Activated T-cell treated with anti-CD3 and anti-CD28 coated beads, Interleukin-2, amount 50 U/mL, for 48 hours (primary cell): ENCODE results near the gene UNKL.

ENCODE experiments used
- DNase-seq, 2 experiments: peaks; one replicate each; pipeline ENCODE4 v3.0.0-alpha.2; 2020

Gene UNKL

DNA sequence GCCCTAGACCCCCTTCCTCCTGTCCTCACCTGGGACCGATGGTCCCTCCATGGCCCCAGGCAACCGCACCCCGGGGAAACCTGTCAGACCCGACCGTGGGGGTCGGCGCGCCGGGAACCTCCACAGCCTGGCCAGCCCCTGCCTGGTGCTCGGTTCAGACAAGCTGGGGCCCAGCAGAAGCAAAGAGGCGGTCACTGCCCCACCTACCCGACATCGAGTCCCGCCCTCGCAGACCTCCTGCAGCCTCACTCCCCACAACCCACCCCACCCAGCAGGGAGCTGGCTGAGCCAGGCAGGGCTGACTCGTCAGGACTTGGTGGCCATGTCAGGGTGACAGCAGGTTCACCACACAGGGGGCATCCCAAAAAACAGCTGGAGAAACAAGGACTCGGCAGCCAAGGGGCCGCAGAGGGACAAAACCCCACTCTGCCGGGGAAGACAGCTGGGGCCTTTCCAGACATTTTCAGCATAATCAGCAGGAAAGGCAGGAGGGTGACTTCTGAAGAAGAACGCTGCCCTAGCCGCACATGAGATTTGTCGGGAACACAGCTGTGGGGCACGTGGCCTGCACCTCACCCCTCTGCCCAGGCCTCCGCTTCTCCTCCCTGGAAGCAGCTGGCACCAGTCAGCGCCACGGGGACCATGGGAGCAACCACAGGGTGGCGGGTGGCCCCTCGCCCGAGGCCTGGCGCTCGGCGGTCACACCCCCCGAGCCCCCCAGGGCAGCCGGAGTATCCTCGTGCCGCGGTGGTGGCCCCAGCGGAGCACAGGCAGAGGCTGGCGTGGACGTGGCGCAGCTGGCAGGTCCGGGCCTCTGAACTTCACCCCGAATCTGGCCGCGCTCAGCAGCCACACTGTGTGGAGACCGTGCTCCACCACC is 39.8 kb downstream of the UNKL start:
- DNase-seq = no peak

DNA sequence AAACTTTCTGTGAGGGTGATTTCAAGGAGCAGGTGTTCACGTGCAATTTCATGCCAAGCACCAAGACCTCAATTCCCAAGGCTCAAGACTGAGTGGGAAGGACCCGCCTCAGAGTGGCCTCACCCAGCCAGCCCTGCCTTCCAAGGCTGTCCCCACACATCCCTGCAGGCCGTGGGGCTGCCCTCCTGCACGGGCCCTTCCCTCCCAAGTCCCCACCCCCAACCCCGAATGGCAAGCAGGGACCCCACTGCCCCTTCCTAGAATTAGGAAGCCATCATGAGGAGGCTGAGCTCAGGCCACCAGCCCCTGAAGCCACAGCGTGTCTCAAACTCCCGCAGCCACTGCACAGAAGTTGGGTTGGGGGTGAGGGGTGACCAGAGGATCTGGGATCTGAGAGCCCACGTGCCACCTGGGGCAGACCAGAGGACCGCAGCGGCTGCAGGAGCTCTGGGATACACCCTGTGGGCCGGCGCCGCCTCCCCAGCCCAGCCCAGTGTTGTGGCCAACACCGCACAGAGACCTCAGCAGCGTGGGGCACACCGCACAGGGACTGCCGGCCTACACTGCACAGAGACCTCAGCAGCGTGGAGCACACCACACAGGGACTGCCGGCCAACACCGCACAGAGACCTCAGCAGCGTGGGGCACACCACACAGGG is 42.1 kb downstream of the UNKL start:
- DNase-seq = no peak

DNA sequence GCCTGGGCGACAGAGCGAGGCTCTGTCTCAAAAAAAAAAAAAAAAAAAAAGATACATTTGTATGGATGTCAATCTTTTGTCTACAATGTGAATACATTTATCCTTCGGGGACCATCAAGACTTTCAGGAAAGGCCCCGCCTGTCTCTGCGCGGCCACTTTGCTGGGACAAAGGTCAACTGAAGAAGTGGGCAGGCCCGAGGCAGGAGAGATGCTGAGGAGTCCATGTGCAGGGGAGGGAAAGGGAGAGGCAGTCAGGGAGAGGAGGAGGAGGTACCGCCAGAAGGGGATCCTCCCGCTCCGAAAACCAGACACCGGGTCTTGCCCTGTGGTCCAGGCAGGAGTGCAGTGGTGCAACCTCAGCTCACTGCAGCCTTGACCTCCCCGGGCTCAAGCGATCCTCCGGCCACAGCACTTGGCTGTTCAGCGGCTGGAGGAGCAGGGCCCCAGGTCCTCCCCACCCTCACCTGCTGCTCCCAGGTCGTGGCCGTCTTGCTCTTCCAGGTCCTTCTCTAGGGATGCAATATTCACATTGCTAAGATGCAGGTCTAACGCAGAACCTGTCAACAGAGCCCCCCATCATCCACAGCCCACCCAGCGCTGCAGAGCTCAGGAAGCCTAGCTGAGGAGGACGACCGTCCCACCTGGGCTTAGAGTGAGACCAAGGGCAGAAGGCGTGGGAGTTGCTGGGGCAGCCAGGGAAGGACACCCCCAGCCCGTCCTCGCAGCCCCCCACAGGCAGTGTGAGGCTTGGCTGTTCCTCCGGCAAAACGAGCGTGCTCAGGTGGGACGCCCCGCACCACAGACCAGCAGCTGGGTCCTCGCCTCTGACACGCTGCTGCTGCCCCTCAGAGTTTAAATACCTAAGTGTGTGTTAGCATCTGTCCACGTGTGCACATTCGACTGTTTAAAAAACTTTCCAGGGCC is 43.2 kb downstream of the UNKL start:
- DNase-seq = no peak

DNA sequence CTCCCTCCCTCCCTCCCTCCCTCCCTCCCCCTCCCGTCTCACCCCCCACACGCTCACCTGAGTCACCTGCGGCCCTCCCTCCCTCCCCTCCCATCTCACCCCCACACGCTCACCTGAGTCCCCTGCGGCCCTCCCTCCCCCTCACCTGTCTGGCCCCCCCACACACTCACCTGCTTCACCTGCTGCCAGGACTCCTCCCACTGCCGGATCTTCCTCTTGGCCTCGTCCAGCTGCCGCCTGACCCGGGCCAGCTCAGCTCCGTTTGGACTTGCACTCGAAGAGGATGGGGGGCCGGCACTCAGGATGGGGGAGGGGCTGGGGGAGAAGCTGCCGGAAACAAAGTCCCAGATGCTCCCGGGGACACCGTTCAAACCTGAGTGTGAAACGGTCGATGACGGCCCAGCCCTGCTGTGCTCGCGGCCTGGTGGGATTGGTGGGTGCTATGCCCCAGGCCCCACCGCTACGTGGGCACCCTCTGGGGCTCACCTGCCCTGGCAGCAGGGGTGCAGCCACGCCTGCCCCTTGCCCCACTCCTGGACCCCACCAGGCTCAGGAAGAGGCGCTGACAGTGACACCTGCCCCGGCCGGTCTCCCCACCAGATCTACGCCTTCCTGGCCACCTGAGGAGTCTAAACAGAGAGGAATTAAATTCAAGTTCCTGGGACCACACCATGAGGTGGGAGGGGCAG is 46.9 kb downstream of the UNKL start:
- DNase-seq = no peak

DNA sequence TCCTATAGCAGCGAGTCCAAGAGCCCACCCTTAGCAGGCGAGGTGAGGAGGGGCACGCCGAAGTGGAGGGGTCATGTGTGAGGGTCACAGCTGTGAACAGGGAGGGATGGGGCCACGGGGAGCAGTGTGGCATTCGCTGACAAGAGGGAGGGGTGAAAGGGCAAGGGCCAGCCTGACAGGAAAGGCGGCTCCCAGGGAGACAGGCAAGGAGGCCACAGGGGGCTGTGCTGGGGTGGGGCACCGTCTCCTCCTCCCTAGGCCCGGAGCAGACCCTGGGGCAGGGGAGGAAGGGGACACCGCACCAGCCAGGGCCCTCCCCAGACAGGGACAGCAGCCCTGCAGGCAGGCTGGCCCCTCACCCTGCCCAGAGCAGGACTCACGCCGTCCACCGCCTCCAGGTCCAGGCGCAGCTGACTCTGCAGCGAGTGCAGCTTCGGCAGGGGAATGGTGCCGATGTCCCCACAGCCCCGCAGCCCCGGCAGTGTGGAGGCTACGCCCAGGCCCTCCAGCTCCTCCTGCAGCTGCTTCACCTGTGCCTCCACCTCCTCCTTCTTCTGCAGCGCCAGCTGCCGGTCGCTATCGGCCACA is 47.7 kb downstream of the UNKL start:
- no peak for DNase-seq

DNA sequence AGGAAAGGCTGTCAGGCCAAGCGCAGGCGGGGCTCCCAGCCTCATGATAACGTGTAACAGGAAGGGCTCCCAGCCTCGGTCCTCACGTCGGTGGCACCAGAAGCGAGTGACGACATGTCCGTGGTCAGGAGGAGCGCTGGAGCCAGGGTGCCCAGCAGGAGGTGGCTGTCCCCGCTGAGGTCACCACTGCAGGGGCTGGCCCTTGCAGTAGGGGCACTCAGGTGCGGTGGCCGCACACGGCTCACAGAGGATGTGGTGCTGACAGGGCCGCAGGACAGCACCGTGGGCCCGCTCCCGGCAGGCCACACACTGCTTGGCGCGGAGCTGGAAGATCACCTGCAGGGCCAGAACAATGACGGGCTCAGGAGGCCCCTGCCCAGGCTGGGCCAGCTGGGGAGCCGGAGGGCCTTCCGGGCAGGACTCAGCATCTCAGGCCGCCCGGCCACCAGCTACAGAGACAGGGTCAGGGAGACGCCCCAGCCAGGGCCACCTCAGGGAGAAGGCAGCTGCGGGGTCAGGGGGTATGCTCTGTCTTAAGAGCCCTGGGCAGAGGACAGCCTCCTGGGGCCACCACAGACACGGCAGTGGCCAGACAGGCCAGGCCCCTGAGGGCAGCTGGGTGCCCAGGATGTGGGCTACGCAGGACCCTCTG is 48.3 kb downstream of the UNKL start:
- DNase-seq = no peak

DNA sequence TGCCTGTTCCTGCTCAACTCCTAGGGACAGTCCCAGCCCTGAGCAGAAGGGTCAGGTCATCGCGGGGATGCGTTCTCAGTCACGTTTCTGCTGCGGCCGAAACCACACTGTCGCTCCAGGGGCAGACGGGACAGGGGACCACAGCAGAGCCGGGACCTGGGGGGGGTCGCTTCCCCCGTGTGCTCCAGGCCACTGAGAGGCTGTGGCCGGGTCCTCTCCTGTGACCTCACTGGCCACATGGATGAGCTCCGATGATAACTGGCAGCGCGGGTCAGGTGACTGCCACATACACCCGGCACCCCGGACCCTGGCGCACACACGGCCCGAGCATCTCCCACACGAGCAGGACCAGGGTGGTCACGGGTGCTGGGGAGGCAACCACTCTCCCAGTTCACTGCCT is 50.0 kb downstream of the UNKL start:
- no peak for DNase-seq

DNA sequence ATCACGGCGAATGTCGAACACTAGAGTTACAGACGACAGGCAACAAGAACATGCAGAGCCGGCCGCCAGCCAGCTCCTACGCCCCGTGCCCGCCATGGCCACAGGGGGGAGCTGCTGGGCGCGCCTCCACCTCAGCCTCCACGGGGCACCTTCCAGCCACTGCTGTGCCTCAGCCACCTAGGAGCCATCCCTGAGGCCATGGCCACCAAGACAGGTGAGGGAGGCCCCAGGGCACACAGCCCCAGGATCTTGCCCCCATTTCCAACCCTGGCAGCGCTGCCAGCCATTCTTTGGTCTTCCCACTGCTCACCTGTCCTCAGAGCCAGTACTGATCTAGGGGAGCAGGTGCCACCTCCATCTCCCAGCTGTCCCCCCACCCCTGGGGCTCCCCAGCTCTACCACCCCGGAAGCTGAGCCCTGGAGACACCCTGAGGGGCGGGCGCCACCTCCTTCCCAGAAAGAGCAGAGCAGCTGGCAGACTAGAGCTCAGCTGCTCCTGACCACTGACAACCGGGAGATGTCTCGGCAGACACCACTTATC is 50.9 kb downstream of the UNKL start:
- peak; percentile 81 to 85 for DNase-seq

DNA sequence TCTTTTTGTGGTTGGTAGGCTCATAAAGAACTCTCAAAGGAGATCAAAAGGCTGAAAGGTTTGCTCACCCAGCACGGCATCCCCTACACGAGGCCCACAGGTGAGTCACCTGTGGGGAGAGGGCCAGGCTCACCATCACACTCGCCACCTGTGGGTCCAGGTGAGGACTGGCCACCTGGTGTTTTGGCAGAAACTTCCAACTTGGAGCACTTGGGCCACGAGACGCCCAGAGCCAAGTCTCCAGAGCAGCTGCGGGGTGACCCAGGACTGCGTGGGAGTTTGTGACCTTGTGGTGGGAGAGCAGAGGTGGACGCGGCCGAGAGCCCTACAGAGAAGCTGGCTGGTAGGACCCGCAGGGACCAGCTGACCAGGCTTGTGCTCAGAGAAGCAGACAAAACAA is 51.7 kb downstream of the UNKL start:
- DNase-seq = no peak

DNA sequence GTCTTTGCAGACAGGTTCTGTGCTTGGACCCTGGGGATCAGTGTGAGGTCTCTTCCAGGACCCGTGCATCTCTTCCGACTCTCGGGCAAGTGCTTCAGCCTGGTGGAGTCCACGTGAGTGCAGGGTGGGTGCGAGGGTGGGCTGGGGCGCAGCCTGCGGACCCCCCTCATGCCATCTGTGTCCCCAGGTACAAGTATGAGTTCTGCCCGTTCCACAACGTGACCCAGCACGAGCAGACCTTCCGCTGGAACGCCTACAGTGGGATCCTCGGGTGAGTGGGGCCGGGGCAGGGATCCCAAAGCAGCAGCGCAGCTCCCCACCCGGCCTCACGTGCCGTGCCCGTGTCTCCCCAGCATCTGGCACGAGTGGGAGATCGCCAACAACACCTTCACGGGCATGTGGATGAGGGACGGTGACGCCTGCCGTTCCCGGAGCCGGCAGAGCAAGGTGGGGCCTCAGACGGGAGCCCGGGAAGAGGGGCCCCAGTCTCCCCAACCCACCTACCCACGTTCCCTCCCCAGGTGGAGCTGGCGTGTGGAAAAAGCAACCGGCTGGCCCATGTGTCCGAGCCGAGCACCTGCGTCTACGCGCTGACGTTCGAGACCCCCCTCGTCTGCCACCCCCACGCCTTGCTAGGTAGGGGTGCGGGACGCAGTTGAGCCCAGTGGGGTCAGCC is 52.7 kb downstream of the UNKL start:
- no peak for DNase-seq

DNA sequence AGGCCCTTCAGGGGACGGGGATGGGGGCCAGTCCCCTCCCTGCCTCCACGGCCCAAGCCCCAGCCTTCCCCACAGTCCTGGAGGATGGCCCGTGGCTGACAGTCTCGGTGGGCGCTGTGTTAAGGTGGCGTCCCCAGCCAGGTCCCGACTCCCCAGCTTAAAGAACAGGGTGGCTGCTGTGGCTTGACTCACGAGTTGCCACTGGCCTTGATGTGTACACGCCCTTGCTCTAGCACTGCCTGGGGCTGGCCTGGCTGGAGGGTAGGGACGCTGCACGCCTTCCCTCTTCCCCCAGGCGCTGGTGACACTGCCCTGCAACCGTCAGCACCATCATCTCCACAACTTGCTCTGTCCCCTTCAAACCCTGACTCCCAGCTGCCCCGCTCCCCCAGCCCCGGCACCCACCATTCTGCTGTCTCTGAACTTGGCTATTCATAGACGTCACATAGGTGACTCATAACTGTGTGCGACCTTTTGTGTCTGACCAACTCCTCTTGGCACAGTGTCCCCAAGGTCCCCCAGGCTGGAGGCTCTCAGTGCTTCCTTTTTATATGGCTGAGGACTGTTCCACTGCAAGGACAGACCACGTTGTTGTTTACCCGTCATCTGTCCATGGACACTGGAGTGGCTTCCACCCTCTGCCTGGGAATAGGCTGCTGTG is 56.5 kb downstream of the UNKL start:
- DNase-seq = no peak

DNA sequence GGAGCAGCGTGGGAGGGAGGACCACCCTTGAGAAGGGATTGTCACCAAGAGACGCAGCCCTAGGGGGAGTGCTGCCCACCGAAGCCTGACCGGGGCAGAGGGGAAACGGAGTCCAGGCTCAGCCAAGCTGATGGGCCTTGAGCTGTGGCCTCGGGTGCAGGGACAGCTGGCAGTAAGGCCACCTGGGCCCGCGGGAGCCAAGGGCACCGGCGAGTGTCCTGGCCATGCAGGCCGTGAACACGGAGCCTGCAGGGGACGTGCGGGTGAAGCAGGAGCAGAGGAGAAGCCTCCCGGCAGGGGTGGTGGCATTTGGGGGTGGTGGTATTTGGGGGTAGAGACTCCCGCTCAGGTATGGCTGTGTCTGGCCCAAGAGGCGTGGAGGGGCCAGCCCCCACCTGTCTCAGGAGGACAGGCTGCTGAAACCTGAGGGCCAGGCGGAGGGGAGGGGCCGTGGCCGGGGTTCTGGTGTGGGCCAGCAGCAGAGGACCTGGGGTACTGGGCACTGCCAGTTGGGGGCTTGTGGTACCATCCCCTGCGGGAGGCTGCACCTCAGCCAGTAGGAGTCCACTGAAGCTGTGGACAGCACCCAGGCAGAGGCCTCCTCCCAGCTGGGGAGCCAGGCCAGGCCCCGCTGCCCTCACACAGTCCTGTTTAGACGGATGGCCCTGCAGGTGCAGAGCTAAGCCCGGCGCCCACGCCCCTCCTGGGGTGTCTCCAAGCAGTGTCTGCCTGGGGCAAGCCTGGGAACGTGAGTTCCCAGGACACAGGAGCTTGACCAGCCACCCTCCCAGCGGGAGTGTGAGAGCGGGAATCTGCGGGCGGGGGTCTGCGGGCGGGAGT is 58.2 kb downstream of the UNKL start:
- DNase-seq = no peak

DNA sequence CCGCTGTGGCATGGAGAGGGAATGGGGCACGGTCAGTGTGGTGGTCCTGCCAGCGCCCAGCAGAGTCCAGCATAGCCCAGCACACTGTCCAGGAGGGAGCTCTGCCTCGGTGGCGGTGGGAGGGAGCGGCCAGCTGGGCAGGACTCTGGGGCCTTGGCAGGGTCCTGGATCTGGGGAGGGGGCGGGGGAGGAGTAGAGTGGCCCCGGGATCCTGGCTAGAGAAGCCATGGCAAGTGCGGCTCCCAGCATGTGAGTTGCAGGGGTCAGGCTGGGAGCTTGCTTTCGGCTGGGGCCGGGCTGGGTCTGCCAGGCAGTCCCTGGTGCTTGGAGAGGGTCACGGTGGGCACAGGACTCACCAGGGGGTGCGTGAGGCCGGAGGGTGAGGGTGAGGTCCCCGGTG is 58.9 kb downstream of the UNKL start:
- DNase-seq = no peak

DNA sequence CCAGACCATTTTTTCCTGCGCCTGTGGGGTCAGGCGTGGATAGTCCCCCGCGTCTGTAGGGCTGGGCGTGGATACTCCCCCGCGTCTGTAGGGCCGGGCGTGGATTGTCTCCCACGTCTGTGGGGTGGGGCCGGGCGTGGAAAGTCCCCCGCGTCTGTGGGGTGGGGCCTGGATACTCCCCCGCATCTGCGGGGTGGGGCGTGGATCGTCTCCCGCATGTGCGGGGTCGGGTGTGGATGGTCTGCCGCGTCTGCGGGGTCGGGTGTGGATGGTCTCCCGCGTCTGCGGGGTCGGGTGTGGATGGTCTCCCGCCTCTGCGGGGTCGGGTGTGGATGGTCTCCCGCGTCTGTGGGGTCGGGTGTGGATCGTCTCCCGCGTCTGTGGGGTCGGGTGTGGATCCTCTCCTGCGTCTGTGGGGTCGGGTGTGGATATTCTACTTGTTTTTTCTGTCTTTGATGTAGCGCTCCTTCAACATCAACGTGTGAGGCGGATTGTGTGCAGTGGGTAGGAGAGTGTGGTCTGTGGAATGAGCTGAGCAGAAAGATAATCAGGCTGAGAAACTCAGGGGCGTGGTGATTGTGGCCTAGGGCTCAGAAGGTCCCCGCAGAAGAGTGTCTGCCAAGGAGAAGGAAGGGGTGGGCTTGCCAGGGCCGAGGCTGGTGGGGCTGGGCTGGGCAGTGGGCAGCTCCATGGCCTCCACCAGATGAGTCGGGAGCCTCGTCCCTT is 59.5 kb downstream of the UNKL start:
- DNase-seq = no peak

DNA sequence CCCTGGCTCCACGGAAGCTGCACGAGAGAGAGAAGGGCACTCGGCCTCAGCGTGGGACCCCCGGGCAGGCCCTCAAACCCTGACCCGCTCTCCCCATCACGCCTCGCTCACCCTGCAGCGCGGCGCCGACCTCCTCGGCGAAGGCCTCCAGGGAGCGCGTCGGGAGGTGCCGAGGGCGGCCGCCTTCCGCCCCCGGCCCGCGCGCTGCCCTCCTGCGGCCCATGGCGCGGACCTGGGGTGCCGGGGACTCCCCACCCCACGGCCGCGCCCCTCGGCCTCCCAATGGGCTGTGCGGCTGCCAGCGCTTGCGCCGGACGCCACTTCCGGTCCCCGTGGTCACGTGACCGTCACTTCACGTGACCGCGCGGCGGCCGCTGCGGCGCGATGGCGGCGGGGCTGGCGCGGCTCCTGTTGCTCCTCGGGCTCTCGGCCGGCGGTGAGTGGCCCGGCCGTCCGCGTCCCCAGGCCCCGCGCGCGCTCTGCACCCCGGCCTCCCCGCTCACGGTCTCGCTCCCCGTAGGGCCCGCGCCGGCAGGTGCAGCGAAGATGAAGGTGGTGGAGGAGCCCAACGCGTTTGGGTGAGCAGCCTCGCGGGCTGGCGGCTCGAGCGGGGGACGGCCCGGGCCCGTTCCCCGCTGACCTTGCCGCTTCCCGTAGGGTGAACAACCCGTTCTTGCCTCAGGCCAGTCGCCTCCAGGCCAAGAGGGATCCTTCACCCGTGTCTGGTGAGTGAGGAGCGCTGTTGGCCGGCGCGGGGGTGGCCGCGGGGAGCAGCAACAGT is 62.7 kb downstream of the UNKL start, which contains the start of the genes GNPTG and TSR3:
TSS of gene GNPTG (plus strand) at position 350 of the 781 bp plus-strand sequence. CDS start at position 385, 35 bp downstream.
TSS of gene TSR3 (minus strand) at position 297 of the 781 bp plus-strand sequence. CDS start at position 223, 74 bp downstream.
- DNase-seq = peak; percentile 88 to 90

DNA sequence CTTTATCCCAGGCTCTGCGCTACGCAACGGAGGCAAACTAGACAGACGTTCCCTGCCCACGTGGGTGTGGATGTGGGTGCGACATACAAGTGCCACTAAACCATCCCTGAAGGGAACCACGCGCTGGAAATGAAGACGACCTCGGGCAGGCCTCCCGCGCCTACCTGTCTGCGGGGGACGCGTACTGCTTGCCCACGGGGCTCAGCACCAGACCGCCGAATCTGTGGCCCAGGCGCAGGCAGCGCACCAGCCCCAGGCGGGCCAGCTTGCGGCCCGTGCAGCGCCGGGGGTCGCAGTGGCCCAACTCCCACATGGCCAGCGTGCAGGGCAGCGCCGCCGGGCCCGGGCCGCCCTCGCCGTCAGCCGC is 63.3 kb downstream of the UNKL start:
- no peak for DNase-seq

DNA sequence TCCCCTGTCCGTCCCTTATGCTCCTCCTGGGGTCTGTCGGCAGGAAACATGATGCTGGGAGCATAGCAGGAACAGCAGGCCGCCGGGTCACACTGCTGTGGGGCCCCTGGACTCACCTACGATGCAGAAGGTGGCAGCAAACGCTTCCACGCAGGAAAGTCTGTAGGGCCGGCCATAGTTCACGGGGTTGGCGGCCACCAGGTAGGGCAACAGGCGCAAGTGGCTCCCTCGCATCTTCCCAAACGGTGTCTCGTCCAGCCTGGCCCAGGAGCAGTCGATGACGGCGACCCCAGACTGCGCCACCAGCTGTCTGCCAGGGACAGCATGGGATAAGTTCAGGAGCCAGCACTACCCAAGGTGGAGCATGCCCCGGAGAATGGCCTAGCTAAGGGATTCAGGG is 63.8 kb downstream of the UNKL start:
- DNase-seq = no peak

DNA sequence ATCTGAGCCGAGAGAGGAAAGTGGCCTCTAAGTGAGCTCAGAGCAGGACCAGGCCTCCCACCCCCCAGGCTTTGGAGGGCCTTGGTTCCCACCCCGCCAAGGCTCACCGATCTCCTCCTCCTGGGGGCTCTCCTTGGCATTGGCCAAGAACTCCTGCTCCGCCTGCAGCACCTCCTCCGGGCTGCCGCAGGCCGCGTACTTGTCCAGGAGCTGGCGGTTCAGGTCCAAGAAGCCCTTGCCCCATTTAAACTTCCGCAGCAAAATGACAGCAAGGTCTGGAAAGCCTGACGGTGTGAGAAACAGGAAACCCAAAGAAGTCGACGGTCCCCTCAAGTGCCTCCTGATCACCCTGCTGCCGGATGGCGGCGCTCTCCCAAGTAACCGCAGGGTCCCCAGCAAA is 64.6 kb downstream of the UNKL start:
- DNase-seq = no peak
